Measurements from ENCODE around the gene SHROOM3.

- TF ChIP-seq POLR2A (IDR thresholded peaks at IDR 0.05; ENCODE audit: low read length) (no peak), GATA1 (IDR thresholded peaks at IDR 0.05; ENCODE audit: low read depth, low read length) (no peak)
These were observed 175.9 kb downstream of the SHROOM3 start for GRCh38 chr4:76610751-76611547.

Measured in erythroblast (primary cell).